Jurkat, Clone E6-1 (cell line): ENCODE data around the gene ZNF780B. TPM values are rescaled to one million over a fixed set of nuclear protein-coding genes. Genes with fewer than 3 reads are reported as not detected.
A peak's percentile ranks its signal among the peaks of the same experiment; 100 is the strongest.

Source experiments
- DNase-seq: peaks from one replicate; pipeline ENCODE4 v3.0.0-alpha.2; 2011; ENCODE audit warnings: low read depth, low spot score
- H3K4me3 ChIP-seq: 2 replicates; pipeline ENCODE4 v1.5.1; 2011; ENCODE audit warnings: mild to moderate bottlenecking, low read length, control low read depth, moderate library complexity
- polyA plus RNA-seq: library from polyadenylated mRNA; unstranded; fragments of >200 nt; gene quantifications from one replicate; pipeline ENCODE4 v1.2.1, GENCODE V29; 2012; ENCODE audit warnings: missing spikeins; ENCODE audit not compliant: insufficient read length, insufficient read depth

Gene ZNF780B
- polyA plus RNA-seq: 6.0 TPM

DNA sequence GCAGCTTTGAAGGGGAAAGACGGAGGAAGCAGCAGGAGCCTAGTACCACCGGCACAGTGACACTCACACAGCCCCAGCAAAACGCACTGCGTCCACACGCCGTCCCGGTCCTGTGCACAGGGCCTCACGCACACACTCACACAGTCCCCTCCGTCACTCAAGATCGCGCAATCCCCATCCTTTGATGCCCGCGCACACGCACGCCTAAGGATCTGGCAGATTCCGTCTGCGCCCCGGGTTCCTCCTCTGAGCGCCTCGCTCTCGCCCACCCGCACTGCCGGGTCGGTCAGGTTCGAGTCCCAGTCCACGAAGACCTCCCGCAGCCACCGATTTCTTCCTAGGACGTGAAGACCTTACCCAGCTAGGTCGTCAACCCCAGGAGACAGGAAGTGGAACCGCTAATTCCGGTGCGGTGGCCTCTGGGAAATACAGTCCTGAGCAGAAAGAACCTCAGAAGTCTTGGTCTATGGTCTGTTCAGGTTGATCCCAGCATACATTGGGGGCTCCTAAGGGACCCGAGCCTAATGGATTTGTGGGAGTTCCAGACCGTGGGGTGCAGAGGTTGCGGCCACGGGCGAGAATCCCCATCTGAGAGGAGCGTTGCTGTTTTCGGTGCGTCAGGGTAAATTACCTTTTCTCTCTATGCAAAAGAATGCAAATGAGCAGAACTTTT lies at the start of gene ZNF780B:
Gene ZNF780B, minus strand, starts transcription at position 400 of the 673 bp plus-strand sequence. CDS start 5,899 bp downstream, outside the sequence.
- peak; percentile 73 for DNase-seq
- peak within 1 kb of the TSS; percentile 77 for H3K4me3 ChIP-seq

DNA sequence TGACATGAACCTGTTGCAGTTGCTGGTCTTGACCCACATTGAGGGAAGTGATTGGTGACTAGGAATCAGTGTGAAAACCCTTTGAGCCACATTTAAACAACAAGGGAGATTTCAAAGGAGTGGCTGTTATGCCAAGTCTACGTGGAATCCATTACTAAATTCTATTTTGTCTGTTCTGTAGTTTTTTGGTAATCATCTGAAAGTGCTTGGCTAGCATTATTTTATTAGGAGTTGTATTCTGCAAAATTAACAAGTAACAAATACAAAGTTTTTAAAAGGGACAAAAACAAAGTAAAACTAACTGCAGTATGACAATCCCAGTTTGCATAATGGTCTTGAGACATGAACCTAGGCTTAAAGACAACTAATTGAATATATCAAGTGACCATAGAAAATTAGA lies 48.7 kb upstream of the ZNF780B start:
- no peak overlapping the region for H3K4me3 ChIP-seq
- DNase-seq: no peak

DNA sequence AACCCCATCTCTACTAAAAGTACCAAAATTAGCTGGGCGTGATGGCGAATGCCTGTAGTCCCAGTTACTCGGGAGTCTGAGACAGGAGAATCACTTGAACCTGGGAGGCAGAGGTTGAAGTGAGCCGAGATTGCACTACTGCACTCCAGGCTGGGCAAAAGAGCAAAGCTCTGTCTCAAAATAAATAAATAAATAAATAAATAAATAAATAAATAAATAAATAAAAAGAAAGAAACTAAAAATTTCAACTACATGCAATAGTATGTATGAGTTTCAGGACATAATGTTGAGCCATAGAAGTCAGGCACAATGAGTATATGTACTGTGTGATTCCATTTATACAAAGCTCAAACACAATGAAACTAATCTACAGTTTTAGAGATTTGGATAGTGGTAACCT lies 47.6 kb upstream of the ZNF780B start:
- no peak for DNase-seq

DNA sequence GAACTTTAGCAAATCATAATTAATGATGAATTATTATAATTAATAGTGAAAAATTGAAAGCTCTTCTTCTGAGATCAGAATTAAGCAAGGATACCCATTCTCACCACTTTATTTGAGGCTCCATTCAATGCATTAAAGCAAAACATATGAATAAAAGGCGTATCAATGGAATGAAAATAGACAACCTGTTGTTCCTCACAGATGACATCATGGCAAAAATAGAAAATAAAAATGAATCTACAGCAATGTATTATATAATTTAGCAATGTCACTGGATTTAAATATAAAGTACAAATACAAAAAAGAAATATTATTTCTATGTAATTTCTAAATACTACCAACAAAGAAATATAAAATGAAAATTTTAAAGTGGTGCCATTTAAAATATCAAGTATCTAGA lies 45.8 kb upstream of the ZNF780B start:
- DNase-seq: no peak
- no peak overlapping the region for H3K4me3 ChIP-seq

More for the DNA sequence above, 47.6 kb upstream of the ZNF780B start:
- H3K4me3 ChIP-seq: no peak overlapping the region

DNA sequence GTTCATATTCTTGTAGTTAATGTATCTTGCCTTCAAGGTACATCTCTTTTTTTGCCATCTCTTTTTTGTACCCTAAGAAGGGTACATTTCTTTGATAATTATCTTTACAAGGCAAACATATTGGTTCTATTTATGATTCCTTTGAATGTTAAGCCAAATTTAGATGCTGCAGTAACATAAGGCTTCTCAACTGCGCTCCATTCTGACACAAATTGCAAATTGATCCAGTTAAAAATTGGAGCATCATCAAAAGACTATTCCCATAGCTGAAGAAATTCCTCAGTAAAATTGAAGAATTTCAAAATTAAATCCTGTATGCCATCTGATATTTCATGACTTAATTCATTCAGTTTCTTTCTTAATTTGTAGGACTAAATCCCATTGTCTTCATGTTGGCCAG lies 37.4 kb upstream of the ZNF780B start:
- H3K4me3 ChIP-seq: no peak overlapping the region
- no peak for DNase-seq

DNA sequence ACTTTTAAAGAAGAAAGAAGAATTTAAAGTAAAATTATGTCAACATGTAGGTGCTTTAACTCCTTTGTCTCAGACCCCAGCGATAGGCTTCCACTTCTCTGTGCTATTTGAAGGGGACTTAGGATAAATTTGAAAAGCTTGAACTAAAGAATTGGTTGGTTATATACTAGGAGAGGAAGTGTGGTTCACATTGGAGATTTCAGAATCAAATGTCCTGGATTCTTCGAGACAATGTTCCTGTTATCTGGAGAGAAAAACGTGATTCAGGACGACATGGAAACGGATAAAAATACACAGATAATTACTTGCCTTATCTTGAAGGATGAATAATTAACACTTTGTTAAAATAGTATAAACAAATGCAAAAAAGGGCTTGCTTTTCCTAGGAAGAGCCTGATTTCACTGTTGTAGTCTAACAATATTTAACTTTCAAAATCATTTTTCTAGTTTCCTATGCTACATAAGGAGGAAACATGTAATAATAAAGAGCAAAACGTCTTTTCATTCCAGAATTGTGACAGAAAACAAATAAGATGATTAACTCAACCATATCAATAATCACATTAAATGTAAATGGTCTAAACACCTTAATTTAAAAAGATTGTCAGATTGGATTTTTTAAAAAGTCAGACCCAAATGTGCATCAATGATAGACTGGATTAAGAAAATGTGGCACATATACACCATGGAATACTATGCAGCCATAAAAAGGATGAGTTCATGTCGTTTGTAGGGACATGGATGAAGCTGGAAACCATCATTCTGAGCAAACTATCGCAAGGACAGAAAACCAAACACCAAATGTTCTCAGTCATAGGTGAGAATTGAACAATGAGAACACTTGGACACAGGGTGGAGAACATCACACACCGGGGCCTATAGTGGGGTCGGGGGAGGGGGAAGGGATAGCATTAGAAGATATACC lies 35.4 kb upstream of the ZNF780B start:
- DNase-seq: no peak
- H3K4me3 ChIP-seq: peak overlapping the region; percentile 85

DNA sequence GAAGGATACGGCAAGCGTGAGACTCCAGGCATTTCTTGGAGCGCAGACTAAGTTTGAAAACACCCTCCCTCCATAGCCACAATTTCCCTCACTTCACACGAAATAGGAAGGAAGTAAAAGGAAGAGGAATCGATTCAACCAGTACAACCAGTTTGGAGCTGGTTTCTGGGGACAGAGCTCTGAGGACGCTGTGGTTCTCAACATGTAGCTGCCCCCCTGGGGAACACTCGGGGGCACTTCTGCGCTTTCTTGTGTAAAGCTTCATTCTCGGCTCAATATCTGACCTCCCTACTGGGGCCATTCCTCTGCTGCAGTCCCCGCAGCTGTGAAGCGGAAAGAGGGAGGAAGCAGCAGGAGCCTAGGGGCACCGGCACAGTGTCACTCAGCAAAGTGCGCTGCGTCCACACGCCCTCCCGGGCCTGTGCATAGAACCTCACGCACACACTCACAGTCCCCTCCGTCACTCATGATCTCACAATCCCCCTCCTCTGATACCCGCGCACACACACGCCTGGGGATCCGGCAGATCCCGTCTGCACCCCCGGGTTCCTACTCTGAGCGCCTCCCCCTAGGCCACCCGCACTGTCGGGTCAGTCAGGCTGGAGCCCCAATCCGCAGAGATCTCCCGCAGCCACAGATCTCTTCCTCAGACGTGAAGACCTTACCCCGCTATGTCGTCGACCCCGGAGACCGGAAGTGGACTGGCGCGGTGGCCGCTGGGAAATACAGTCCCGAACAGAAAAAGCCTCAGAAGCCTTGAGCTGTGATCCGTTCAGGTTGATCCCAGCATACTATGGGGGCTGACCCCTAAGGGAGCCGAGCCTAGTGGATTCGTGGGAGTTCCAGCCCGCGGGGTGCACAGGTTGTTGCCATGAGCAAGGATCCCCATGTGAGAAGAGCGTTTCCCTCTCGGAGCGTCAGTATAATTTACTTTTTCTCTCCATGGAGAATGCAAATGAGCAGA lies 34.5 kb upstream of the ZNF780B start, which contains the start of gene ZNF780A:
Gene ZNF780A, minus strand, starts transcription at position 703 of the 964 bp plus-strand sequence. CDS start 6,190 bp downstream, outside the sequence.
- H3K4me3 ChIP-seq: peak within 1 kb of the TSS; percentile 85
- peak; percentile 60 for DNase-seq

DNA sequence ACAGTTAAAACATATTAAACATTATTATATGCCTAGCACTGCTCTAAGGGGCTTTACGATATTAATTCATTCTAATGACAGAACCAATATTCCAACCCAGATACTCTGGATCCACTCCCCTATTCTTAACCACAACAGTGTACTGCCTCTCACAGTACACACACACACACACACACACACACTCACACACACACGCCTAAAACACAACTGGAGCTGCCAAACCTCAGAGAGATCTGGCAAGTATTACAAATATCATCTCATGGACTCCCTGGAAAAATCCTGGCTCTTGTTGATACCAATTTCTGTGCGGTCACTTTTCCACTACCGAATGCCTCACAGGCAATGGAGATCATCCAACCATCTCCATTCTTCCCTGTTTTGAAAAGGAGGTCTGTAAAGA lies 33.4 kb upstream of the ZNF780B start:
- no peak overlapping the region; the same call in 1 of the 2 replicates for H3K4me3 ChIP-seq
- no peak for DNase-seq

DNA sequence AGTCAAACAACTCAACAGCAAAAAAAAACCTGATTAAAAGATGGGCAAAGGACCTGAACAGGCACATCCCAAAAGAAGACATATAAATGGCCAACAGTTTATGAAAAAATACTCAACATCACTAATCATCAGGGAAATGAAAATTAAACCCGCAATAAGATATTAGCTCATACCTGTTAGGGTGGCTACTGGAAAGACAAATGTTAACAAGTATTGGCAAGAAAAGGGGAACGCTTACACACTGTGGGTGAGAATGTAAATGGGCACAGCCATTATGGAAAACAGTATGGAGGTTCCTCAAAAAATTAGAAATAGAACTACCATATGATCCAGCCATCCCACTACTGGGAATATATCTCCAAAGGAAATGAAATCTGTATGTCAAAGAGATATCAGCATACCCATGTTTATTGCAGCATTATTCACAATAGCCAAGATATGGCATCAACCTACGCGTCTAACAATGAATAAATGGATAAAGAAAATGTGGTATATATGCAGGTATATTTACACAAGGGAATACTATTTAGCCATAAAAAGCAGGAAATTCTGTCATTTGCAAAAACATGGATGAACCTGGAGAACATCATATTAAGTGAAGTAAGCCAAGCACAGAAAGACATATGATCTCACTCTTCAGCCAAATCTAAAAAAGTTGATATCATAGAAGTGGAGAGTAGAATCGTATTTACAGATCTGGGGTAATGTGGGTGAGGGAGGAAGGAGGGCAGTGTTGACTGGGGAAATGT lies 32.4 kb upstream of the ZNF780B start:
- H3K4me3 ChIP-seq: no peak overlapping the region

DNA sequence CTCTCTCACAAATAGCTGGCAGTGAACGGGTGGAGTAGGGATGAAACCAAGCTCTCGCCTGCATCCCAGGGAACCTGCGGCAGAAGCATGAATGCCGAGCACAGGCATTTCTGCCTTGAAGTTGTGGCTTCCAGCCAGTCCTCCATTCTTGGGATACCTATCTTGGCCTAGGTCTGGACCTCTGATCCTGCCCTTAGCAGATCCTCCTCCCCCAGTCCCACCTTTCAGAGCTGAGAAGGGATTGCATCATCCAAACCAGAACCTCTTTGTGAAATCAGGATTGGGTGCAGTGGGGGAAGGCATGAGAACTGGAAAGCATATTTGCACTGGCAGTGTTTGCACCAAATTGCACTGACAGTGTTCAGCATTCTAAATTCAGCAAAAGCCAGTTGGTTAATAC lies 28.9 kb upstream of the ZNF780B start:
- H3K4me3 ChIP-seq: no peak overlapping the region
- DNase-seq: no peak

More for the DNA sequence above, 32.4 kb upstream of the ZNF780B start:
- no peak for DNase-seq

DNA sequence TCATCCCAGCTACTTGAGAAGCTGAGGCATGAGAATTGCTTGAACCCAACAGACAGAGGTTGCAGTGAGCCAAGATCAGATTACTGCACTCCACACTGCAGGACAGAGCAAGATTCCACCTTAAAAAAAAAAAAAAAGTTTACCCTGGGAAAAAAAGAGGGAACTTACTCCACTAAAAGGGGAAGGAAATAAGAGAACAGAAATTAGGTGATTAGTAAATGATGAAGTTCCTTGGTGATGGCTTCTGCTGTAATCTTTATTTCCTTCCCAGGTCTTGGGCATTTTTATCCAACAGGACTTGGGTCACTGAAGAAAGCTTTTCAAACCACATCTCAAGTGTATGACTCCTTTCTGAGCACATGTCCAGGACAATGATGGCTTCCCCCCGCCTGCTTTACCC lies 25.4 kb upstream of the ZNF780B start:
- no peak overlapping the region for H3K4me3 ChIP-seq
- no peak for DNase-seq

DNA sequence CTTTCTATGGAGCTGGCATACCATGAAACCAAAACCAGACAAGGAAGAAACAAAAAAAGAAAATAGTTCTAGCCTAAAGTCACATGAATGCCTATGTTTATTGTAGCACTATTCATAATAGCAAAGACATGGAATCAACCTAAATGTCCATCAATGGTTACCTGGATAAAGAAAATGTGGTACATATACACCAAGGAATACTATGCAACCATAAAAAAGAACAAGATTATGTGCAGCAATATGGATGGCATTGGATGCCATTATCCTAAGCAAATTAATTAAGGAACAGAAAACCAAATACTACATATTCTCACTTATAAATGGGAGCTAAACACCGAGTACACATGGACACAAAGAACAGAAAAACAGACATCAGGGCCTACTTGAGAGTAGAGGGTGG lies 24.3 kb upstream of the ZNF780B start:
- H3K4me3 ChIP-seq: no peak overlapping the region
- DNase-seq: no peak

DNA sequence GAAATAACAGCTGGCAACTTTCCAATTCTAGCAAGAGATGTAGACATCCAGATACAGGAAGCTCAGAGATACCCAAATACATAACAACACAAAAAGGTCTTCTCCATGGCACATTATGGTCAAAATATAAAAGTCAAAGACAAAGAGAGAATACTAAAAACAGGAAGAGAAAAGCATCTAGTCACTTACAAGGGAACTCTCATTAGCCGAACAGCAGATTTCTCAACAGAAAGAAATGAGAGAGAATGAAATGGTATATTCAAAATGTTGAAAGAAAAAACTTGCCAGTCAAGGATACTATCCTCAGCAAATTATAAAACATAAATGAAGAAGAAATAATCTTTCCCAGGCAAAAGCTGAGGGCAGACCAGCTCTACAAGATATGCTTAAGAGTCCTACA lies 22.3 kb upstream of the ZNF780B start:
- no peak for DNase-seq
- H3K4me3 ChIP-seq: no peak overlapping the region

DNA sequence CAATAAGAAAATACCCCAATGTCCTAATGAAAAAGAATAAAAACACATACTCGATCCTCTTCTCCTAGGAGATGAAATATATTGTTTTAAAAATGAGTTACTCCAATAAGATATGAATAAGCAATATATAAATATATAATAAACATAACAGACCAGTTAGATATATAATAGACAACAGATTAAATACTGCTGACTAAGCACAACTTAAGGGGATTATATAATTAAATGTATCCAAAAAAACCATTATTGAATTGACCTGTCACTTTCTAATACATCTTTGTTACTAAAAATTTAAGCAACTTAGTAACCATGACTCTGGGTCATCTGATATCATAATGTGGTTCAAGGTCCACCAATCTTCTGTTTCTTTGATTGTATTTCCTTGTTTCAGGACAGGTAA lies 14.0 kb upstream of the ZNF780B start:
- no peak for DNase-seq

DNA sequence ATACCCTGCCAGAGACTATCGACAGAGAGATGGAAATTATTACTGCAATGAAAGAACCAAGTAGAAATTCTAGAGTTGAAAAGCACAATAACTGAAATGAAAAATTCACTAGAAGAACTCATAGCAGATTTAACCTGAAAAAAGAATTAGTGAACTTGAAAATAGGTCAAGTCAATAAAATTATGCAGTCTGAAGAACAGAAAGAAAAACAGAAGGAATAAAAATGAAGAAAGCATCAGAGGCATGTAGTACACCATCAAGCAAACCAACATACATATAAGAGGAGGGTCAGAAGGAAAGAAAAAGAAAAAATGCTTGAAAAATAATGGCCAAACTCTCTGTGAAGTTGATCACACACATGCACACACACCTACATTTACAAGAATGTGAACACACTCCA lies 3.6 kb upstream of the ZNF780B start:
- no peak for DNase-seq
- H3K4me3 ChIP-seq: no peak overlapping the region

More for the DNA sequence above, 14.0 kb upstream of the ZNF780B start:
- H3K4me3 ChIP-seq: no peak overlapping the region

DNA sequence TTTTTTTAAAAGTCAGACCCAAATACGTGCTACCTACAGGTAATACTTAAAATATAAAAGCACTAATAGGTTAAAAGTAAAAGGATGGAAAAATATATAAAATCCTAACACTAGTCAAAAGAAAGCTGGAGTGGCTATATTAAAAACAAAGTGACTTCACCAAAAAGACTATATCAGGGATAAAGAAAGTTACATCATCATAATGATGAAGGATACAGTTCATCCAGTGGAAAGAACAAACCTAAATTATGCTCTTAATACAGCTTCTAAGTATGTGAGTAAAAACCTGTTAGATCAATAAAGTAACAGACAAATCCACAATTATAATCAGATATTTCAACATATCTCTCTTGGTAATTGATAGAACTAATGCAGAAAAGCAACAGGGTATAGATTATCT lies 1.1 kb upstream of the ZNF780B start:
- no peak for DNase-seq
- H3K4me3 ChIP-seq: no peak overlapping the region

DNA sequence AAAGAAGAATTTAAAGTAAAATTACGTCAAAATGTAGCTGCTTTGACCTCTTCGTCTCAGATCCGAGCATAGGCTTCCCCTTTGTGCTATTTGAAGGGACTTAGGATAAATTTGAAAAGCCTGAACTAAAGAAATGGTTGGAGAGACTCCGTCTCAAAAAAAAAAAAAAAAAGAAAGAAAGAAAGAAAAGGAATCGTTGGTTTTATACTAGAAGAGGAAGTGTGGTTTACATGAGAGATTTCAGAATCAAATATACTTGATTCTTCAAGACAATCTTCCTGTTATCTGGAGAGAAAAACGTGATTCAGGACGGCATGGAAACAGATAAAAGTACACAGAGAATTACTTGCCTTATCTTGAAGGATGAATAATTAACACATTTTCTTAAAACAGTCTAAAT lies 474 bp upstream of the ZNF780B start:
- DNase-seq: no peak
- peak overlapping the region; percentile 77 for H3K4me3 ChIP-seq

DNA sequence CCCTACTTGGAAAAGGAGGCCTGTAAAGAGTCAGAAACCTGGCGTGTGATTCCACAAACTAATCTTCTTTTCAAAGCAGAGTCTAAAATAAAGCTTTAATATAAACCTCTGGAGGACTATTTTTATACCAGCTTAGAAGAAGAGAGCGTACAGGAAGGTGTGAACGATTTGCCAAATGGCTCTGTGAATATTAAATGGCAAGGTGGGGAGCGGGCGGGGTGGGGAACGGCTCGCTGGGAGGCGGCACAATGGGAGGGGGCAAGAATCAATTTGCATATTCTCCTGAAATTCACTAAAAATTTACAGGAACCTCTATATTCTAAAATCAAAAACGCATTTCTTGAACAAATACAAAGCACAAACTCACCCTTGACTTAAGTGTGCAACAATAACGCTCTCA lies 982 bp downstream of the ZNF780B start:
- peak overlapping the region; percentile 77 for H3K4me3 ChIP-seq
- DNase-seq: no peak
